ENCODE measurements around the gene RBPMS2. TPM values are rescaled to one million over a fixed set of nuclear protein-coding genes. Genes with fewer than 3 reads are reported as not detected.

Gene RBPMS2
- polyA plus RNA-seq, 1 donor (not counting 4 experiments of a cell fraction or from before 2014, with no cell fraction given), result not detected

DNA sequence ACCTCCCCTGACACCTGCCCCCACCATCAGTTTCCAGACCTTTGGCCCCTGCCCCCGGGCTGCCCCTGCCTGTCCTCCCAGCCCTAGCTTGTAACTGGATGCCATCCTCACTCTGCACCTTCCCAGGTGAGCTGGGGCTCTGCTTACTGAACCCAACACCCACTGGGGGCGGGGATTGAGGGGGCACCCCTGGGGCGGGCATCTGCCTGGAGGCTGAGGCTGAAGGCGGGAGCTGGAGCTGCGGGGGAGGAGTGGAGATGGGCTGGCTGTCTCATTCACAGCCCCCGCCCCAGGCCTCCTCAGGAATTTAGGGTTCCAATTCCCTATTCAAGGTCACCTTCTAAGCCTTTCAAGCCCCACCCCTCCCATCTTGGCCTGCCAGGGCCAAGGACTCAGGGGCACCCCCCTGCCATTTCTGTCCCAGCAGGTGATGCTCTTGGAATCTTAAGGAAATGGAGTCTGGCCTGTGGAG, 32.4 kb upstream of the RBPMS2 start:
- FAIRE-seq, result no peak
- no peak for DNase-seq (ENCODE audit: low read depth, low spot score)
- Histone ChIP-seq H3K79me2 (ENCODE audit: control insufficient read depth, insufficient read depth, low read length) (no peaks in the 10 kb centered on the region), H3K36me3 (ENCODE audit: control insufficient read depth in 2 of 2, extremely low read depth in 1 of 2, insufficient read depth in 2 of 2, low read length in 2 of 2) (no peaks in the 10 kb centered on the region), H3K27me3 (ENCODE audit: control insufficient read depth, extremely low read depth, insufficient read depth, low read length) (no peaks in the 10 kb centered on the region), H3K9me3 (ENCODE audit: control insufficient read depth, low read depth, low read length) (no peaks in the 10 kb centered on the region), H3K9ac (ENCODE audit: control insufficient read depth, extremely low read depth, insufficient read depth, low read length) (no peak overlapping the region), H3K4me2 (ENCODE audit: control insufficient read depth, extremely low read depth, insufficient read depth, low read depth, low read length) (no peak overlapping the region), H3K4me3 (ENCODE audit: control insufficient read depth in 2 of 3, extremely low read depth in 1 of 3, insufficient read depth in 2 of 3, low read depth in 1 of 3, low read length in 3 of 3) (no peak overlapping the region), H3K4me1 (ENCODE audit: control insufficient read depth, extremely low read depth, insufficient read depth, low read length) (peaks cover 4% of the 10 kb centered on the region), H4K20me1 (ENCODE audit: control insufficient read depth, extremely low read depth, insufficient read depth, low read length) (no peaks in the 10 kb centered on the region), H3K27ac (ENCODE audit: control insufficient read depth, insufficient read depth, low read length) (no peak overlapping the region), H2AFZ (ENCODE audit: control insufficient read depth, low read length) (no peak overlapping the region), H3K9me1 (ENCODE audit: control insufficient read depth, extremely low read depth, insufficient read depth, low read length) (no peaks in the 10 kb centered on the region)
- dilution Hi-C loops (cut with MboI; ENCODE audit: extremely low pct_ligation_motif_present, low sequenced_read_pairs), result no loop called here
- TF ChIP-seq CTCF (optimal IDR thresholded peaks at IDR 0.05 in 1 of 3, IDR thresholded peaks at IDR 0.05 in 1 of 3, conservative IDR thresholded peaks at IDR 0.05 in 1 of 3; ENCODE audit: extremely low read depth in 1 of 3, insufficient read depth in 2 of 3, low read length in 3 of 3) (no peak), EZH2 (IDR thresholded peaks at IDR 0.05; ENCODE audit: low read length) (no peak)

DNA sequence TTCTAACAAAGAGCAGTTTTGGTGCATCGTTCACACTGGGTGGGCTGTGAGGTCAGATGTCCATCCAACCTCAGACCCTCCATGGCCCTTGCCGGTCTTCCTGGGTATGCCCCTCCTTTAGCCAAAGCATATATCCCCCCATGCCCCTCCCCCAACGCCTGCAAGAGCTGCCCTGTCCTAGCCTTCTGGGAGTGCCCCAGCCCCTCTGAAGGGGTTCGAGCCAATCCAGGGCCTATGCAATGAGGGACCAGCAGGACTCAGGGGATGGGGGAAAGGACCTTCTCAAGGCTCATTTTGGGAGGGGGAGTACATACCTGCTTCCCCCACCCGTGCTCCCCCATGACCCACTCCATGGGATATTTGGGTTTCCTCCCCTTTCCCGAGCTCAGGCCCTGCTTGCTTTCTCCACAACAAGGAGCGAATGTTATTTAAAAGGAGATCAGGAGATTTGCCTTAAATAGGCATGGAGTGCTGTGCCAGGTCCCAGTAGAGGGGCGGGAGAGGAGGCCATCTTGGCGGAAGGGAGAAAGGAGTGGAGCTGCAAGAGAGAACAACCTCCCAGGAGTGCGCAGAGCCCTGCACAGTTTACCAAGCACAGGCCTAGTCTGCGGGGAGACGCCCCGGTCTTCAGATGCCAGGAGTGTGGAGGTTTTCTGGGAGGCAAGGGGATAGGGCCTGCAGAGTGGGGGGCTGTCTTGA, 31.8 kb upstream of the RBPMS2 start:
- Histone ChIP-seq H3K4me1 (ENCODE audit: control insufficient read depth, extremely low read depth, insufficient read depth, low read length) (peaks cover 4% of the 10 kb centered on the region), H3K4me3 (ENCODE audit: control insufficient read depth in 2 of 3, extremely low read depth in 1 of 3, insufficient read depth in 2 of 3, low read depth in 1 of 3, low read length in 3 of 3) (no peak overlapping the region), H3K36me3 (ENCODE audit: control insufficient read depth in 2 of 2, extremely low read depth in 1 of 2, insufficient read depth in 2 of 2, low read length in 2 of 2) (no peaks in the 10 kb centered on the region), H3K9me3 (ENCODE audit: control insufficient read depth, low read depth, low read length) (no peaks in the 10 kb centered on the region), H3K4me2 (ENCODE audit: control insufficient read depth, extremely low read depth, insufficient read depth, low read depth, low read length) (no peak overlapping the region), H3K27ac (ENCODE audit: control insufficient read depth, insufficient read depth, low read length) (no peak overlapping the region), H4K20me1 (ENCODE audit: control insufficient read depth, extremely low read depth, insufficient read depth, low read length) (no peaks in the 10 kb centered on the region), H3K79me2 (ENCODE audit: control insufficient read depth, insufficient read depth, low read length) (no peaks in the 10 kb centered on the region), H3K9me1 (ENCODE audit: control insufficient read depth, extremely low read depth, insufficient read depth, low read length) (no peaks in the 10 kb centered on the region), H3K27me3 (ENCODE audit: control insufficient read depth, extremely low read depth, insufficient read depth, low read length) (no peaks in the 10 kb centered on the region), H2AFZ (ENCODE audit: control insufficient read depth, low read length) (no peak overlapping the region), H3K9ac (ENCODE audit: control insufficient read depth, extremely low read depth, insufficient read depth, low read length) (no peak overlapping the region)
- no peak for TF ChIP-seq EZH2 (IDR thresholded peaks at IDR 0.05; ENCODE audit: low read length)
- TF ChIP-seq CTCF (optimal IDR thresholded peaks at IDR 0.05 in 1 of 3, IDR thresholded peaks at IDR 0.05 in 1 of 3, conservative IDR thresholded peaks at IDR 0.05 in 1 of 3; ENCODE audit: extremely low read depth in 1 of 3, insufficient read depth in 2 of 3, low read length in 3 of 3), result no peak
- dilution Hi-C loops (cut with MboI; ENCODE audit: extremely low pct_ligation_motif_present, low sequenced_read_pairs), result no loop called here
- FAIRE-seq (no peak), DNase-seq (ENCODE audit: low read depth, low spot score) (no peak)

Data from keratinocyte (primary cell).